ENCODE measurements around the gene SLC22A31. TPM values are rescaled to one million over a fixed set of nuclear protein-coding genes. Genes with fewer than 3 reads are reported as not detected.
"Not testable (repeated sequence)": the region's sequence is repeated elsewhere in the genome, so short reads cannot be mapped to it uniquely, and the experiment has no call there.

SLC22A31 gene
- 1 to 10 TPM; 1.6 to 3.7 TPM for total RNA-seq

- Mint-ChIP-seq H3K27ac (no peak within 1 kb of the TSS), H3K36me3 (peaks cover 8 to 9% of the 10 kb centered on the region in 2 donors), H3K9me3 (no peaks in the 10 kb centered on the region)
- DNase-seq (ENCODE audit: low spot score in 2 of 2) (no peak), ATAC-seq (no peak)
Measured at GRCh38 chr16:89200124-89200849, at the start of gene SLC22A31. Gene SLC22A31, minus strand, starts transcription at chr16:89200537. Its CDS starts 36 bp downstream, at chr16:89200501.

- no peak overlapping the region for H3K27ac Mint-ChIP-seq
- H3K9me3 Mint-ChIP-seq, result peaks cover 4 to 9% of the 10 kb centered on the region in 2 donors
- no peak for DNase-seq (ENCODE audit: low spot score in 2 of 2)
- peaks cover 10% of the 10 kb centered on the region in 2 donors for H3K36me3 Mint-ChIP-seq
- no peak for ATAC-seq
Measured at GRCh38 chr16:89248196-89248982, 48.1 kb upstream of the SLC22A31 start.

GRCh38 chr16:89247734-89248075, 47.4 kb upstream of the SLC22A31 start:
- peaks cover 10% of the 10 kb centered on the region in 2 donors for H3K36me3 Mint-ChIP-seq
- H3K27ac Mint-ChIP-seq; H3K9me3 Mint-ChIP-seq; DNase-seq (ENCODE audit: low spot score in 2 of 2): not testable (repeated sequence)
- peak in 1 of 2 donors; percentile 57 for ATAC-seq

- Mint-ChIP-seq H3K36me3 (peaks cover 10% of the 10 kb centered on the region in 2 donors), H3K27ac (no peak overlapping the region), H3K9me3 (peaks cover 4 to 9% of the 10 kb centered on the region in 2 donors)
- DNase-seq (ENCODE audit: low spot score in 2 of 2) (peak; percentile 91 to 98), ATAC-seq (peak; percentile 85 to 89)
Measured at GRCh38 chr16:89246903-89247733, 46.8 kb upstream of the SLC22A31 start.

GRCh38 chr16:89246383-89246902, 46.1 kb upstream of the SLC22A31 start:
- Mint-ChIP-seq H3K9me3 (peaks cover 4 to 9% of the 10 kb centered on the region in 2 donors), H3K36me3 (peaks cover 10 to 14% of the 10 kb centered on the region in 2 donors), H3K27ac (no peak overlapping the region)
- ATAC-seq, result no peak
- no peak for DNase-seq (ENCODE audit: low spot score in 2 of 2)

- DNase-seq (ENCODE audit: low spot score in 2 of 2) (no peak), ATAC-seq (no peak)
- peaks cover under 1 to 1% of the 10 kb centered on the region in 2 donors for H3K9me3 Mint-ChIP-seq
- no peak overlapping the region for H3K27ac Mint-ChIP-seq
- H3K36me3 Mint-ChIP-seq, result peaks cover 1 to 14% of the 10 kb centered on the region in 2 donors
Measured at GRCh38 chr16:89244754-89245153, 44.4 kb upstream of the SLC22A31 start.

GRCh38 chr16:89244264-89244663, 43.9 kb upstream of the SLC22A31 start:
- peaks cover 0 to 14% of the 10 kb centered on the region in 2 donors for H3K36me3 Mint-ChIP-seq
- peak overlapping the region in 1 of 2 donors; percentile 32 for H3K27ac Mint-ChIP-seq
- not testable (repeated sequence) for H3K9me3 Mint-ChIP-seq; ATAC-seq; DNase-seq (ENCODE audit: low spot score in 2 of 2)

GRCh38 chr16:89243664-89244063, 43.3 kb upstream of the SLC22A31 start:
- no peak for ATAC-seq
- Mint-ChIP-seq H3K9me3 (no peaks in the 10 kb centered on the region), H3K36me3 (peaks cover 0 to 14% of the 10 kb centered on the region in 2 donors), H3K27ac (peak overlapping the region; percentile 32 to 63)
- DNase-seq (ENCODE audit: low spot score in 2 of 2), result no peak

GRCh38 chr16:89242795-89243200, 42.5 kb upstream of the SLC22A31 start:
- ATAC-seq (no peak), DNase-seq (ENCODE audit: low spot score in 2 of 2) (no peak)
- Mint-ChIP-seq H3K27ac (peak overlapping the region in 1 of 2 donors; percentile 24), H3K36me3 (peaks cover 0 to 14% of the 10 kb centered on the region in 2 donors), H3K9me3 (no peaks in the 10 kb centered on the region)

- peaks cover 0 to 14% of the 10 kb centered on the region in 2 donors for H3K36me3 Mint-ChIP-seq
- H3K27ac Mint-ChIP-seq, result peak overlapping the region; percentile 96 to 99
- peak; percentile 85 for ATAC-seq
- H3K9me3 Mint-ChIP-seq, result no peaks in the 10 kb centered on the region
- DNase-seq (ENCODE audit: low spot score in 2 of 2), result peak; percentile 68 to 86
Measured at GRCh38 chr16:89241187-89242007, 41.1 kb upstream of the SLC22A31 start.

GRCh38 chr16:89237733-89238132, 37.4 kb upstream of the SLC22A31 start:
- Mint-ChIP-seq H3K9me3 (no peaks in the 10 kb centered on the region), H3K27ac (no peak overlapping the region), H3K36me3 (peaks cover 0 to 24% of the 10 kb centered on the region in 2 donors)
- DNase-seq (ENCODE audit: low spot score in 2 of 2) (no peak), ATAC-seq (no peak)

- no peak for ATAC-seq
- Mint-ChIP-seq H3K36me3 (peaks cover 21 to 34% of the 10 kb centered on the region in 2 donors), H3K27ac (no peak overlapping the region), H3K9me3 (peaks cover 2 to 3% of the 10 kb centered on the region in 2 donors)
- DNase-seq (ENCODE audit: low spot score in 2 of 2), result no peak
Measured at GRCh38 chr16:89233678-89234490, 33.5 kb upstream of the SLC22A31 start.

GRCh38 chr16:89232107-89232506, 31.8 kb upstream of the SLC22A31 start:
- H3K9me3 Mint-ChIP-seq, result peaks cover 10 to 18% of the 10 kb centered on the region in 2 donors
- no peak overlapping the region for H3K27ac Mint-ChIP-seq
- no peak for ATAC-seq
- no peak for DNase-seq (ENCODE audit: low spot score in 2 of 2)
- H3K36me3 Mint-ChIP-seq, result peaks cover 39 to 52% of the 10 kb centered on the region in 2 donors

GRCh38 chr16:89230255-89230654, 29.9 kb upstream of the SLC22A31 start:
- Mint-ChIP-seq H3K9me3 (peaks cover 15 to 24% of the 10 kb centered on the region in 2 donors), H3K36me3 (peaks cover 55 to 69% of the 10 kb centered on the region in 2 donors), H3K27ac (no peak overlapping the region)
- ATAC-seq (no peak), DNase-seq (ENCODE audit: low spot score in 2 of 2) (no peak)

- Mint-ChIP-seq H3K36me3 (peaks cover 52 to 54% of the 10 kb centered on the region in 2 donors), H3K27ac (no peak overlapping the region), H3K9me3 (peaks cover 15 to 24% of the 10 kb centered on the region in 2 donors)
- ATAC-seq (no peak), DNase-seq (ENCODE audit: low spot score in 2 of 2) (no peak)
Measured at GRCh38 chr16:89224665-89225064, 24.3 kb upstream of the SLC22A31 start.
